GM23338 (cell line): ENCODE measurements around the gene SERPINA7. TPM values are rescaled to one million over a fixed set of nuclear protein-coding genes. Genes with fewer than 3 reads are reported as not detected.

Experiments used
- ATAC-seq: fragments of 200-7000 bp; cut with Tn5 transposase; 3 replicates; pipeline ENCODE4 v1.9.1; 2020
- DNase-seq: peaks from one replicate; pipeline ENCODE4 v3.0.0-alpha.2; 2015; ENCODE audit warnings: low spot score
- H2AFZ ChIP-seq: fragments of 200-600 bp; sonication (generic); 2 replicates; pipeline ENCODE4 v1.8.0; 2016; ENCODE audit warnings: antibody characterized with exemption, mild to moderate bottlenecking, moderate library complexity
- H3F3A ChIP-seq: fragments of 200-600 bp; sonication (generic); replicated peaks from 2 replicates; pipeline ENCODE4 v1.8.0; 2017; ENCODE audit warnings: antibody characterized with exemption, mixed run types, low read depth
- H3K27ac ChIP-seq: fragments of 200-600 bp; sonication (generic); 2 replicates; pipeline ENCODE4 v1.6.1; 2016; ENCODE audit warnings: low read depth
- H3K27me3 ChIP-seq: fragments of 200-600 bp; sonication (generic); 2 replicates; pipeline ENCODE4 v1.8.0; 2016; ENCODE audit warnings: mild to moderate bottlenecking, mixed run types, moderate library complexity; ENCODE audit not compliant: insufficient read depth
- H3K36me3 ChIP-seq: fragments of 200-600 bp; sonication (generic); 2 replicates; pipeline ENCODE4 v1.8.0; 2016; ENCODE audit warnings: mild to moderate bottlenecking; ENCODE audit not compliant: insufficient read depth
- H3K4me1 ChIP-seq: fragments of 200-600 bp; sonication (generic); 2 replicates; pipeline ENCODE4 v1.8.0; 2016; ENCODE audit warnings: mild to moderate bottlenecking, moderate library complexity; ENCODE audit not compliant: insufficient read depth
- H3K4me2 ChIP-seq: fragments of 200-600 bp; sonication (generic); 2 replicates; pipeline ENCODE4 v1.7.1; 2017; ENCODE audit warnings: mixed run types
- H3K4me3 ChIP-seq: fragments of 200-600 bp; sonication (generic); 2 replicates; pipeline ENCODE4 v1.6.1; 2016; ENCODE audit warnings: mixed run types
- H3K79me2 ChIP-seq: fragments of 200-600 bp; sonication (generic); replicated peaks from 2 replicates; pipeline ENCODE4 v1.8.0; 2017; ENCODE audit warnings: mild to moderate bottlenecking; ENCODE audit not compliant: insufficient read depth
- H3K9me2 ChIP-seq: fragments of 200-600 bp; sonication (generic); 2 replicates; pipeline ENCODE4 v1.8.0; 2017; ENCODE audit not compliant: insufficient read depth
- H4K20me1 ChIP-seq: fragments of 200-600 bp; sonication (generic); replicated peaks from 2 replicates; pipeline ENCODE4 v1.8.0; 2017; ENCODE audit warnings: mild to moderate bottlenecking; ENCODE audit not compliant: insufficient read depth
- H3K27ac Mint-ChIP-seq: 2 replicates; pipeline ENCODE4 v1.8.0; 2020; ENCODE audit warnings: inconsistent platforms, mild to moderate bottlenecking, moderate library complexity, mixed read lengths
- H3K27me3 Mint-ChIP-seq: 3 replicates; pipeline ENCODE4 v1.8.0; 2022; ENCODE audit warnings: low read depth, mild to moderate bottlenecking, moderate library complexity, mixed read lengths, inconsistent platforms; ENCODE audit not compliant: insufficient read depth, poor library complexity
- H3K36me3 Mint-ChIP-seq: 3 replicates; pipeline ENCODE4 v1.8.0; 2021; ENCODE audit warnings: low read depth, mild to moderate bottlenecking, inconsistent platforms, moderate library complexity, mixed read lengths
- H3K4me1 Mint-ChIP-seq: 3 replicates; pipeline ENCODE4 v1.8.0; 2020; ENCODE audit warnings: mild to moderate bottlenecking, inconsistent platforms, mixed read lengths
- H3K4me3 Mint-ChIP-seq: 3 replicates; pipeline ENCODE4 v1.8.0; 2021; ENCODE audit warnings: moderate library complexity, mild to moderate bottlenecking, inconsistent platforms, mixed read lengths
- H3K9me3 Mint-ChIP-seq: 3 replicates; pipeline ENCODE4 v1.8.0; 2020; ENCODE audit warnings: moderate library complexity, mild to moderate bottlenecking, inconsistent platforms, mixed read lengths
- CREB1 ChIP-seq: fragments of 250-450 bp; sonication (Bioruptor Pico); IDR thresholded peaks from 2 replicates; pipeline ENCODE4 v1.5.0; 2020; ENCODE audit warnings: low read depth, mild to moderate bottlenecking, moderate library complexity
- CTCF ChIP-seq, 2 experiments: fragments of 200-600 bp in 1 of 2; sonication (generic) in 1 of 2; conservative IDR thresholded peaks; 2 replicates each; pipeline versions ENCODE4 v1.5.1 to v1.6.1; 2016 to 2017; ENCODE audit warnings: antibody characterized with exemption in 2 of 2, low read depth in 2 of 2, mild to moderate bottlenecking in 2 of 2, moderate library complexity in 1 of 2
- EZH2 ChIP-seq: fragments of 200-600 bp; sonication (generic); IDR thresholded peaks from one replicate; pipeline ENCODE4 v1.8.0; 2017; ENCODE audit warnings: antibody characterized with exemption, mild to moderate bottlenecking, low read depth; ENCODE audit not compliant: unreplicated experiment
- EZH2phosphoT487 ChIP-seq: fragments of 200-600 bp; sonication (generic); IDR thresholded peaks from one replicate; pipeline ENCODE4 v1.8.1; 2018; ENCODE audit warnings: antibody characterized with exemption; ENCODE audit not compliant: unreplicated experiment
- JUNB ChIP-seq: IDR thresholded peaks from one replicate; pipeline ENCODE4 v1.6.1; 2016; ENCODE audit warnings: antibody characterized with exemption; ENCODE audit not compliant: unreplicated experiment
- NANOG ChIP-seq: IDR thresholded peaks from 2 replicates; pipeline ENCODE4 v1.6.1; 2016; ENCODE audit warnings: antibody characterized with exemption, borderline replicate concordance
- POLR2AphosphoS5 ChIP-seq: IDR thresholded peaks from 2 replicates; pipeline ENCODE4 v1.6.1; 2016; ENCODE audit warnings: antibody characterized with exemption, low read depth
- REST ChIP-seq: IDR thresholded peaks from one replicate; pipeline ENCODE4 v1.6.1; 2018; ENCODE audit warnings: antibody characterized with exemption; ENCODE audit not compliant: unreplicated experiment
- STAT1 ChIP-seq: IDR thresholded peaks from one replicate; pipeline ENCODE4 v1.6.1; 2016; ENCODE audit warnings: antibody characterized with exemption; ENCODE audit not compliant: unreplicated experiment
- ZNF114 ChIP-seq: fragments of 250-450 bp; sonication (Bioruptor Pico); IDR thresholded peaks from 2 replicates; pipeline ENCODE4 v1.5.0; 2020; ENCODE audit warnings: mild to moderate bottlenecking, moderate library complexity
- ZNF331 ChIP-seq: fragments of 250-450 bp; sonication (Bioruptor Pico); IDR thresholded peaks from 2 replicates; pipeline ENCODE4 v1.5.0; 2020; ENCODE audit warnings: low read depth, mild to moderate bottlenecking, moderate library complexity
- polyA plus RNA-seq: library from polyadenylated mRNA; unstranded; fragments of >200 nt; fragmentation: Nextera tagmentation; extraction: Ambion mirVana; gene quantifications from 2 replicates; pipeline ENCODE4 v1.2.1, GENCODE V29; 2016
- total RNA-seq: library from RNA; depleted of rRNA; stranded (reverse); fragments of >200 nt; shearing (Covaris generic); gene quantifications from 2 replicates; pipeline ENCODE4 v1.2.3, GENCODE V29; 2014
- TF ChIP-seq, protein P1 (sequence below): fragments of 250-450 bp; sonication (Bioruptor Pico); IDR thresholded peaks from 2 replicates; pipeline ENCODE4 v1.5.0; 2020; ENCODE audit warnings: mild to moderate bottlenecking, moderate library complexity
- TF ChIP-seq, protein P2 (sequence below): IDR thresholded peaks from 2 replicates; pipeline ENCODE4 v1.6.1; 2016; ENCODE audit warnings: antibody characterized with exemption

The SERPINA7 gene
- total and polyA plus RNA-seq, 2 experiments from 2014 or later = not detected

DNA sequence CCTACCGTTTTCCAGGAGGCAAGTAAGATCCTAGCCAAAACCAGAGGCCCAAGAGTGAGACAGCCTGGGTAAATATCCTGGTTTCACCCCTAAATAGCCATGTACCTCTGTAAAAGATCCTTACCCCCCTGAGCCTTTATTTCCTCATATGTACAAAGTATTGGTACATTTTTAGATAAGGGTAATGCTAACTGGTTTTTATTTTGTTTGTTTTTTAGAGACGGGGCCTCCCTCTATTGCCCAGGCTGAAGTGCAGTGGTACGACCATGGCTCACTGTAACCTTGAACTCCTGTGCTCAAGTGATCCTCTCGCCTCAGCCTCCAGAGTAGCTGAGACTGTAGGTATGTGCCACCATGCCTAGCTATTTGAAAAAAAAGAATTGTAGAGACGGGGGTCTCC, 29.4 kb downstream of the SERPINA7 start:
- Mint-ChIP-seq H3K27ac (no peak overlapping the region), H3K4me3 (no peak overlapping the region), H3K27me3 (no peaks in the 10 kb centered on the region), H3K36me3 (peaks cover 4% of the 10 kb centered on the region; the same call in 2 of the 3 replicates), H3K9me3 (peaks cover 46% of the 10 kb centered on the region), H3K4me1 (no peaks in the 10 kb centered on the region)
- Histone ChIP-seq H3K4me1 (no peaks in the 10 kb centered on the region), H3K27me3 (no peaks in the 10 kb centered on the region), H3F3A (no peaks in the 10 kb centered on the region), H3K27ac (no peak overlapping the region), H3K4me2 (no peak overlapping the region), H2AFZ (no peak overlapping the region), H3K4me3 (no peak overlapping the region), H3K36me3 (no peaks in the 10 kb centered on the region), H4K20me1 (no peaks in the 10 kb centered on the region), H3K79me2 (no peaks in the 10 kb centered on the region), H3K9me2 (no peaks in the 10 kb centered on the region)
- TF ChIP-seq ZNF114 (no peak), REST (no peak), POLR2AphosphoS5 (no peak), EZH2 (no peak), CTCF (conservative IDR thresholded peaks at IDR 0.05; ENCODE audit: low read depth in 2 of 2) (no peak), CREB1 (CRISPR knock-in tag) (no peak), ZNF331 (CRISPR knock-in tag) (no peak), JUNB (no peak), STAT1 (no peak), NANOG (no peak), EZH2phosphoT487 (no peak)
- TF ChIP-seq, protein P1, sequence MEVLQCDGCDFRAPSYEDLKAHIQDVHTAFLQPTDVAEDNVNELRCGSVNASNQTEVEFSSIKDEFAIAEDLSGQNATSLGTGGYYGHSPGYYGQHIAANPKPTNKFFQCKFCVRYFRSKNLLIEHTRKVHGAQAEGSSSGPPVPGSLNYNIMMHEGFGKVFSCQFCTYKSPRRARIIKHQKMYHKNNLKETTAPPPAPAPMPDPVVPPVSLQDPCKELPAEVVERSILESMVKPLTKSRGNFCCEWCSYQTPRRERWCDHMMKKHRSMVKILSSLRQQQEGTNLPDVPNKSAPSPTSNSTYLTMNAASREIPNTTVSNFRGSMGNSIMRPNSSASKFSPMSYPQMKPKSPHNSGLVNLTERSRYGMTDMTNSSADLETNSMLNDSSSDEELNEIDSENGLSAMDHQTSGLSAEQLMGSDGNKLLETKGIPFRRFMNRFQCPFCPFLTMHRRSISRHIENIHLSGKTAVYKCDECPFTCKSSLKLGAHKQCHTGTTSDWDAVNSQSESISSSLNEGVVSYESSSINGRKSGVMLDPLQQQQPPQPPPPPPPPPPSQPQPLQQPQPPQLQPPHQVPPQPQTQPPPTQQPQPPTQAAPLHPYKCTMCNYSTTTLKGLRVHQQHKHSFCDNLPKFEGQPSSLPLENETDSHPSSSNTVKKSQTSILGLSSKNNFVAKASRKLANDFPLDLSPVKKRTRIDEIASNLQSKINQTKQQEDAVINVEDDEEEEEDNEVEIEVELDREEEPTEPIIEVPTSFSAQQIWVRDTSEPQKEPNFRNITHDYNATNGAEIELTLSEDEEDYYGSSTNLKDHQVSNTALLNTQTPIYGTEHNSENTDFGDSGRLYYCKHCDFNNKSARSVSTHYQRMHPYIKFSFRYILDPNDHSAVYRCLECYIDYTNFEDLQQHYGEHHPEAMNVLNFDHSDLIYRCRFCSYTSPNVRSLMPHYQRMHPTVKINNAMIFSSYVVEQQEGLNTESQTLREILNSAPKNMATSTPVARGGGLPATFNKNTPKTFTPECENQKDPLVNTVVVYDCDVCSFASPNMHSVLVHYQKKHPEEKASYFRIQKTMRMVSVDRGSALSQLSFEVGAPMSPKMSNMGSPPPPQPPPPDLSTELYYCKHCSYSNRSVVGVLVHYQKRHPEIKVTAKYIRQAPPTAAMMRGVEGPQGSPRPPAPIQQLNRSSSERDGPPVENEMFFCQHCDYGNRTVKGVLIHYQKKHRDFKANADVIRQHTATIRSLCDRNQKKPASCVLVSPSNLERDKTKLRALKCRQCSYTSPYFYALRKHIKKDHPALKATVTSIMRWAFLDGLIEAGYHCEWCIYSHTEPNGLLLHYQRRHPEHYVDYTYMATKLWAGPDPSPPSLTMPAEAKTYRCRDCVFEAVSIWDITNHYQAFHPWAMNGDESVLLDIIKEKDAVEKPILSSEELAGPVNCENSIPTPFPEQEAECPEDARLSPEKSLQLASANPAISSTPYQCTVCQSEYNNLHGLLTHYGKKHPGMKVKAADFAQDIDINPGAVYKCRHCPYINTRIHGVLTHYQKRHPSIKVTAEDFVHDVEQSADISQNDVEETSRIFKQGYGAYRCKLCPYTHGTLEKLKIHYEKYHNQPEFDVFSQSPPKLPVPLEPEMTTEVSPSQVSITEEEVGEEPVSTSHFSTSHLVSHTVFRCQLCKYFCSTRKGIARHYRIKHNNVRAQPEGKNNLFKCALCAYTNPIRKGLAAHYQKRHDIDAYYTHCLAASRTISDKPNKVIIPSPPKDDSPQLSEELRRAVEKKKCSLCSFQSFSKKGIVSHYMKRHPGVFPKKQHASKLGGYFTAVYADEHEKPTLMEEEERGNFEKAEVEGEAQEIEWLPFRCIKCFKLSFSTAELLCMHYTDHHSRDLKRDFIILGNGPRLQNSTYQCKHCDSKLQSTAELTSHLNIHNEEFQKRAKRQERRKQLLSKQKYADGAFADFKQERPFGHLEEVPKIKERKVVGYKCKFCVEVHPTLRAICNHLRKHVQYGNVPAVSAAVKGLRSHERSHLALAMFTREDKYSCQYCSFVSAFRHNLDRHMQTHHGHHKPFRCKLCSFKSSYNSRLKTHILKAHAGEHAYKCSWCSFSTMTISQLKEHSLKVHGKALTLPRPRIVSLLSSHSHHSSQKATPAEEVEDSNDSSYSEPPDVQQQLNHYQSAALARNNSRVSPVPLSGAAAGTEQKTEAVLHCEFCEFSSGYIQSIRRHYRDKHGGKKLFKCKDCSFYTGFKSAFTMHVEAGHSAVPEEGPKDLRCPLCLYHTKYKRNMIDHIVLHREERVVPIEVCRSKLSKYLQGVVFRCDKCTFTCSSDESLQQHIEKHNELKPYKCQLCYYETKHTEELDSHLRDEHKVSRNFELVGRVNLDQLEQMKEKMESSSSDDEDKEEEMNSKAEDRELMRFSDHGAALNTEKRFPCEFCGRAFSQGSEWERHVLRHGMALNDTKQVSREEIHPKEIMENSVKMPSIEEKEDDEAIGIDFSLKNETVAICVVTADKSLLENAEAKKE (CRISPR knock-in tag) = no peak
- TF ChIP-seq, protein P2, sequence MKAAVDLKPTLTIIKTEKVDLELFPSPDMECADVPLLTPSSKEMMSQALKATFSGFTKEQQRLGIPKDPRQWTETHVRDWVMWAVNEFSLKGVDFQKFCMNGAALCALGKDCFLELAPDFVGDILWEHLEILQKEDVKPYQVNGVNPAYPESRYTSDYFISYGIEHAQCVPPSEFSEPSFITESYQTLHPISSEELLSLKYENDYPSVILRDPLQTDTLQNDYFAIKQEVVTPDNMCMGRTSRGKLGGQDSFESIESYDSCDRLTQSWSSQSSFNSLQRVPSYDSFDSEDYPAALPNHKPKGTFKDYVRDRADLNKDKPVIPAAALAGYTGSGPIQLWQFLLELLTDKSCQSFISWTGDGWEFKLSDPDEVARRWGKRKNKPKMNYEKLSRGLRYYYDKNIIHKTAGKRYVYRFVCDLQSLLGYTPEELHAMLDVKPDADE = no peak
- DNase-seq (no peak), ATAC-seq (no peak)
